Measurements from ENCODE around the gene ACMSD. TPM values are rescaled to one million over a fixed set of nuclear protein-coding genes. Genes with fewer than 3 reads are reported as not detected.

Gene ACMSD
- total RNA-seq, 2 donors from 2014 or later, result 0.52 TPM; not detected in 1

- ATAC-seq (no peak), DNase-seq (no peak)
- no peaks in the 10 kb centered on the region for H3K9me3 ChIP-seq
- H3K4me3 ChIP-seq, result no peak overlapping the region
- intact Hi-C loops (cut with DNase I), result no loop called here
- peaks cover 0 to 22% of the 10 kb centered on the region in 2 donors for H3K36me3 ChIP-seq (replicated peaks in 1 of 2; ENCODE audit: insufficient read depth in 1 of 2, low read depth in 2 of 2)
- H3K27me3 ChIP-seq, result no peaks in the 10 kb centered on the region
- H3K27ac ChIP-seq, result no peak overlapping the region
- peaks cover 24% of the 10 kb centered on the region for H3K4me1 ChIP-seq
- 85 to 93% methylated on average over 2 of the region's 2 CpGs for WGBS, 2 donors
- TF ChIP-seq POLR2A (IDR thresholded peaks at IDR 0.05) (no peak), CTCF (IDR thresholded peaks at IDR 0.05) (no peak)
Observed at GRCh38 chr2:134943540-134943939, 105.1 kb downstream of the ACMSD start.

DNA sequence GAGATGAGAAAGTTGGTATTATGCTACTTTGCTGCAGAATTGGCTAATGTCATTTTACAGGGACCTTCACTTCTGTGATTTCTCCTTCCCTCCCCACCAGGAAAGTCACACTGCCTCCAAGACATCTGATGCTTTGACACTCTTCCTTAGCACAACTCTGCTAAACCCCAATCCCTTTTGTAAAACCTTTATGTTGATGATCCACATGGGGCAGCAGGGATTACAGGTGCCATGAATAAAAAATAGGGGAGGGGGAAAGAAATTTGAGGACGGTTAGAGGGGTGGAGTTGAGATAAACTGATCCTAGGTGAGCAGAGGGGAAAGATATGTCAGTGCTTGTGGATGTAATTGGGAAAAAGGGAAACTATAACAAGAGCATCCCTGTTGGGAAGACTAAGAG, 106.6 kb downstream of the ACMSD start:
- TF ChIP-seq CTCF (IDR thresholded peaks at IDR 0.05) (no peak), POLR2A (IDR thresholded peaks at IDR 0.05) (no peak)
- no peaks in the 10 kb centered on the region for H3K27me3 ChIP-seq
- DNase-seq, result no peak
- peaks cover 18% of the 10 kb centered on the region for H3K4me1 ChIP-seq
- H3K27ac ChIP-seq, result no peak overlapping the region
- intact Hi-C loops (cut with DNase I), result no loop called here
- no peak overlapping the region for H3K4me3 ChIP-seq
- peaks cover 0 to 16% of the 10 kb centered on the region in 2 donors for H3K36me3 ChIP-seq (replicated peaks in 1 of 2; ENCODE audit: insufficient read depth in 1 of 2, low read depth in 2 of 2)
- 67 to 74% methylated on average over 1 of the region's 1 CpG for whole genome bisulfite sequencing, 2 donors
- H3K9me3 ChIP-seq, result no peaks in the 10 kb centered on the region
- no peak for ATAC-seq

GRCh38 chr2:134946073-134946472, 107.7 kb downstream of the ACMSD start:
- H3K9me3 ChIP-seq, result no peaks in the 10 kb centered on the region
- no peak overlapping the region for H3K4me3 ChIP-seq
- WGBS, 2 donors, result 71 to 76% methylated on average over 6 of the region's 6 CpGs
- peaks cover 18% of the 10 kb centered on the region for H3K4me1 ChIP-seq
- H3K36me3 ChIP-seq (replicated peaks in 1 of 2; ENCODE audit: insufficient read depth in 1 of 2, low read depth in 2 of 2), result peaks cover 0 to 9% of the 10 kb centered on the region in 2 donors
- TF ChIP-seq POLR2A (IDR thresholded peaks at IDR 0.05), result no peak
- TF ChIP-seq CTCF (IDR thresholded peaks at IDR 0.05), result no peak
- no peak overlapping the region for H3K27ac ChIP-seq
- no peaks in the 10 kb centered on the region for H3K27me3 ChIP-seq
- no peak for DNase-seq
- no peak for ATAC-seq
- intact Hi-C loops (cut with DNase I), result no loop called here

- Histone ChIP-seq H3K4me1 (no peaks in the 10 kb centered on the region), H3K4me3 (no peak overlapping the region), H3K27me3 (no peaks in the 10 kb centered on the region), H3K36me3 (replicated peaks in 1 of 2; ENCODE audit: insufficient read depth in 1 of 2, low read depth in 2 of 2) (peaks cover 10 to 26% of the 10 kb centered on the region in 2 donors), H3K9me3 (no peaks in the 10 kb centered on the region), H3K27ac (no peak overlapping the region)
- TF ChIP-seq POLR2A (IDR thresholded peaks at IDR 0.05) (no peak), CTCF (IDR thresholded peaks at IDR 0.05) (no peak)
- 86 to 91% methylated on average over 7 of the region's 7 CpGs for WGBS, 2 donors
- ATAC-seq, result no peak
- intact Hi-C loops (cut with DNase I), result no loop called here
- DNase-seq, result no peak
Observed at GRCh38 chr2:134949981-134950708, 111.7 kb downstream of the ACMSD start.

GRCh38 chr2:134950886-134951285, 112.5 kb downstream of the ACMSD start:
- DNase-seq (no peak), ATAC-seq (no peak)
- Histone ChIP-seq H3K4me3 (no peak overlapping the region), H3K36me3 (replicated peaks in 1 of 2; ENCODE audit: insufficient read depth in 1 of 2, low read depth in 2 of 2) (peaks cover 10 to 26% of the 10 kb centered on the region in 2 donors), H3K4me1 (no peaks in the 10 kb centered on the region), H3K27me3 (no peaks in the 10 kb centered on the region), H3K9me3 (no peaks in the 10 kb centered on the region), H3K27ac (no peak overlapping the region)
- TF ChIP-seq CTCF (IDR thresholded peaks at IDR 0.05) (no peak), POLR2A (IDR thresholded peaks at IDR 0.05) (no peak)
- intact Hi-C loops (cut with DNase I), result no loop called here
- 64 to 80% methylated on average over 2 of the region's 2 CpGs for WGBS, 2 donors
